Activated CD8-positive, alpha-beta memory T cell treated with anti-CD3 and anti-CD28 coated beads, Interleukin-2, amount 50 U/mL, for 24 hours (primary cell): ENCODE data around the gene CA11.
"Not testable (repeated sequence)": the region's sequence is repeated elsewhere in the genome, so short reads cannot be mapped to it uniquely, and the experiment has no call there.

Experiments
- DNase-seq: peaks from one replicate; pipeline ENCODE4 v3.0.0-alpha.2; 2020; ENCODE audit errors: extremely low read depth

CA11 gene

GRCh38 chr19:48641850-48642249, 4.1 kb downstream of the CA11 start:
- no peak for DNase-seq

- DNase-seq = no peak
Observed at GRCh38 chr19:48639483-48640375, 6.3 kb downstream of the CA11 start.

GRCh38 chr19:48638831-48639381, 7.1 kb downstream of the CA11 start:
- DNase-seq = no peak

DNA sequence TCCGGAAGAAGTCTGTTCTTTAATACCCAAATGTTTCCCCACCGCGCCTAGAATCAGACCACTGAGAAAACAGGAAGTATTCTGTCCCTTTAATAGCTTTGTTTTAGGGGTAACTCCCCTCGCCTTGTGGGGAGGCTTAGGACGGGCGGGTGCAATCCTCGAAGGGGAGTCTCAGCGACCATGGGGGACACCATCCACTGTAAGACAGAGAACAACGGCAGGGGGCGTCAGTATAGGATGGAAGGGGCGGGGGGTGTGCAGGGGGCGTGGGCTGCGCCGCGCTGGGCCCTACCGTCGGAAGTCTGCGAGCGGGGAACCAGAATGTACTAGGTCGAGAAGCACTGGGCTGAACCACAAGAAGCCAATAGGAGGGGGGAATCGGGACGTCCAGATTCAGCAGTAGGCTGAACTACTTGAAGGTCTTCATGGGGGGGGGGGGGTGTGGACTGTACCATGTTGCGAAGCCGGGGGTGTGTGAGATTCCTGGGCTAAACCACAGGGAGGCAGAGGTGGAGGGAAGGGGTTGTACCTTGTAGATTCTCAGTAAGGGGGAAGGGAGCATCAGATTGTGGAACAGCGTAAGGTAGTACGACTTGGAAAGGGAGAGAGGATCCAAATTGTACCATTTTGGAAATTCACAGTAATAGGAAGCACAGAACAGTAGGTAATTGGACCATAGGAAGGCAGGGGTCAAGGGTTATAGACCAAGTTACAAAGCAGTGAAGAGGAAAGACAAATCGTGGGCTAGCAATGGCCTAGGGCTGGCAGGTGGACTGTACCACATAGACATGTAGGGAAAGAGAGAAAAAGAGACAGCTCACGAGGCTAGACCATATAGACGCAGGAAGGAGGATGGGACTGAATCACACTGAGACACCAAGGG, 7.8 kb downstream of the CA11 start:
- DNase-seq = peak; percentile 54

- DNase-seq = peak; percentile 100
Observed at GRCh38 chr19:48637449-48637947, 8.5 kb downstream of the CA11 start.

GRCh38 chr19:48636859-48637448, 9.0 kb downstream of the CA11 start, which contains the start of gene DBP:
Gene DBP (minus strand): TSS chr19:48637379. CDS start chr19:48636994, 385 bp downstream.
- DNase-seq = no peak

DNA sequence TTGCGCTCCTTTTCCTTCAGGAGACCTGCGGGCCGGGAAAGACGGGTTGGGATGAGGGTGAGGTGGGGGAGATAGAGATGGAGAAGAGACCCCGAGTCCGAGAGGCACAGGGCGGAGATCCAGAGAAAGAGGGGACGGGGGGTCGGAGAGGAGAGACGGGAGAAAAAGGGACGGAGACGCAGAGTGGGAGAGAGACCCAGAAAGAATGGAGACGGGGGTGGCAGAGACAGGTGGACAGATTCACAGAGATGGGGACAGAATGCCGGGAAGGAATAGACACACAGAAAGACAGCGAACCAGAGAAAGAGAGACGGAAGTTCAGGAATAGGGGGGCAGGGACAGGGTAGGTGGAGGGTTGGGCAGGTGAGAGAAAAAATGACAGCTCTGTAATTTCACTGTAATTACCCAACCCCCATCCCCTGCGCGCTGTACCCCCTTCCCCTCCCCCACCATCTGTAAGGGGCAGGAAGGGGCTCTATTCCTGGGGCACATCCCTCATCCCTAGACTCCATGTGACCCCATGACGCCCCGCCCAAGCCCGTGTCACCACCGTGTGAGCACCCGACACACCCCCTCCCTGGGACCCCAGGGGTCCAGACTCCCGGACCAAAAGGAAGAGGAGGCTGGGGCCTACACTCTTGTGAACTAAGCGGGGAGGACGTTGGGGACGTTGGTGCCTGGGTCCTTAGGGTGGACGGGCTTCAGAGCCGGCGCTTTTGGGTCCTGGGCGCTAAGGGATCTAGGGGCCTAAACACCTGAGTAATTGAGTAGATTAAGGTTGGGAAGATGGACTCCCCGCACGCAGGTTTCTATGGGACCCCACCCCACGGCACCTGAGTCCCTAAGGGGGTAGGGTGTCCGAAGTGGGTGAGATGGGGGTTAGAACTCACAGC, 9.8 kb downstream of the CA11 start:
- no peak for DNase-seq

DNA sequence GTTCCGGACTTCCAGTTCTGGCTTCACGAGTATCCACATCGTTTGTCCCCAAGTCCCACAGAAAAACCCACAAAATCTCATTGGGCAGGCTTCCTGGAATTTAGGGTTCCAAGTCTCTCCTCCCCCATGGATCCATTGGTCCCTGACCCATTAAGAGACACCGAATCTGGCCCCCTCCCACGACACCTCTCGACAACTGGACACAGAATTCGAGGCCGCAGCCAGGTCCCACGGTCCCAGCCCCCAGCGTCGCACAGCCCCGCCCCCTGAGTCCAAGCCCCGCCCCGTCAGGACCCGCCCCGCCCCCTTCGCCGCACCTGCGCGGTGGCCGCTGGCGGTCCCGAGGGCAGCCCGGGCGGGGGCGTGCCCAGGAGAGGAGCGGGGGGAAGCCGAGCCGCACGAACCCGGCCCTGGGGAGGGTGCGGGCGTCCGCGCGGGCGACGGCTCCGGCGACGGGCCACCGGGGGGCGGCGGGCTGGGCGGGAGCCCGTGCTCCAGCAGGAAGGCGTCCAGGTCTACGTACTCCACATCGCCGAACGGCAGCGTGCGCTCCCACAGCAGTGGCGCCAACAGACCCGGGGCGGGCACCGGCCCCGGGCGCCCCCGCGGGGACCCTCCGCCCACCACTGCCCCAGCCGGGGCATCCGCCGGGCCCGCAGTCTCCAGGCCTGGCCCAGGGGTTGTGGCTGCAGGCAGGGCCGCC, 10.6 kb downstream of the CA11 start:
- no peak for DNase-seq

- peak; percentile 83 for DNase-seq
Observed at GRCh38 chr19:48634424-48635262, 11.3 kb downstream of the CA11 start.

GRCh38 chr19:48634036-48634342, 12.0 kb downstream of the CA11 start:
- no peak for DNase-seq

DNA sequence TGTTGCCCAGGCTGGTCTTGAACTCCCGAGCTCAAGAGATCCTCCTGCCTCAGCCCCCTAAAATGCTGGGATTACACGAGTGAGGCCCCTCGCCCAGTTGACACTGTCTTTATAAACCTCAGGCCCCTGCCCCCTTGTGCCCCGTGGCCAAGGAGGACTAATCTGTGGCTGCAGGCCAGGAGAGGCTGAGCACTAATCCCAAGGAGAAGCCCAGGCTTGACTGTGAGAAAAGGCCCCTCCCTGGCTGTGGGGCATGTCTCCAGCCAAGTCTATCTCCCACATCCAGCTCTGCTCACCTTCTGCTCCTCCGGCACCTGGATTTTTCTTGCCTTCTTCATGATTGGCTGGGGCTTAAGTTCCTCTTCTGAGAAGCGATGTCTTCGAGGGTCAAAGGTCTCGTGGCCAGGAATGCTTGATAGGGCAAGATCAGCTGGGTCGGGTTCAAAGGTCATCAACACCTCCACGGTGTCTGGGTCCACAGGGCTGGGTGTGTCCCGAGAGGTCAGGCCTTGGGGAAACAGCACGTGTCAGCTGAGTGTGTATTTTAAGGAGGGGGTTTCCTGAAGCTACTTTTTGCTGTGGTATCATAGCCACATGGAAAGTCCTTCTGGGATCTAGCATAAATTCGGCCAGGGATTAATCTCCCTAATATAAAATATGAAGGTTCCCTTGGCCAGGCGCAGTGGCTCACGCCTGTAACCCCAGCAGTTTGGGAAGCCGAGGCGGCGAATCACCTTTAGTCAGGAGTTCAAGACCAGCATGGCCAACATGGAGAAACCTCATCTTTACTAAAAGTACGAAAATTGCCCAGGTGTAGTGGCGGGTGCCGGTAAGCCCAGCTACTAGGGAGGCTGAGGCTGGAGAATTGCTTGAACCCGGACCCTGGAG, 12.6 kb downstream of the CA11 start:
- DNase-seq = no peak

DNA sequence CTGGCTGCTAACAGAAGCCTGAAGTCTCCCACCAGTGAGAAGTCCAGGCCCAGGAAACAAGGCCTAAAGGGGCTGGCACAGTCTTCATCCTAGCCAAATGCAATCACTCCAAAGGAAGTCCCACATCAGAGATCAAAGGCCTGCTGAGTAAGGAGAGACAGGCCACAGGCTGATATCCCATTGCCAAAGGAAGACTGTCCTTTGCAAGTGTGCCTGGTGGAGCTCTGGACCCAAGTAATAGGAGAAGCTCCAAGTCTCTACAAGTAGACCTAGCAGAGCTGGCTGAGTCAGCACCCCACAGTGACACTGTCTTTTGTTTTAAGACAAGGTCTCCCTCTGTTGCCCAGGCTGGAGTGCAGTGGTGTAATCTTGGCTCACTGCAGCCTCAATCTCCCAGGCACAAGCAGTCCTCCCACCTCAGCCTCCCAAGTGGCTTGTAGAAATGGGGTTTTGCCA, 13.3 kb downstream of the CA11 start:
- no peak for DNase-seq

DNA sequence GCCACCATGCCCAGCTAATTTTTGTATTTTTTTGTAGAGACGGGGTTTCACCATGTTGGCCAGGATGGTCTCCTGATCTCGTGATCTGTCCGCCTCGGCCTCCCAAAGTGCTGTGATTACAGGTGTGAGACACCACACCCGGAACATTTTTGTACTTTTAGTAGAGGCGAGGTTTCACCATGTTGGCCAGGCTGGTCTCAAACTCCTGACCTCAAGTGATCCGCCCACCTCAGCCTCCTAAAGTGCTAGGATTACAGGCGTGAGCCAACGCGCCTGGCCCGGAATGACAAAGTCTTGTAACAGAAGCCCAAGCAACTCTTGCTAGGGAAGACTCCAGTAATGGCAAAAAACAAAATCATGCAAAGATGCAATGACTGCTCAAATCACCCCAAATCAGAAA, 13.7 kb downstream of the CA11 start:
- not testable (repeated sequence) for DNase-seq

- no peak for DNase-seq
Observed at GRCh38 chr19:48631225-48631624, 14.8 kb downstream of the CA11 start.

- no peak for DNase-seq
Observed at GRCh38 chr19:48630296-48631063, 15.5 kb downstream of the CA11 start.

DNA sequence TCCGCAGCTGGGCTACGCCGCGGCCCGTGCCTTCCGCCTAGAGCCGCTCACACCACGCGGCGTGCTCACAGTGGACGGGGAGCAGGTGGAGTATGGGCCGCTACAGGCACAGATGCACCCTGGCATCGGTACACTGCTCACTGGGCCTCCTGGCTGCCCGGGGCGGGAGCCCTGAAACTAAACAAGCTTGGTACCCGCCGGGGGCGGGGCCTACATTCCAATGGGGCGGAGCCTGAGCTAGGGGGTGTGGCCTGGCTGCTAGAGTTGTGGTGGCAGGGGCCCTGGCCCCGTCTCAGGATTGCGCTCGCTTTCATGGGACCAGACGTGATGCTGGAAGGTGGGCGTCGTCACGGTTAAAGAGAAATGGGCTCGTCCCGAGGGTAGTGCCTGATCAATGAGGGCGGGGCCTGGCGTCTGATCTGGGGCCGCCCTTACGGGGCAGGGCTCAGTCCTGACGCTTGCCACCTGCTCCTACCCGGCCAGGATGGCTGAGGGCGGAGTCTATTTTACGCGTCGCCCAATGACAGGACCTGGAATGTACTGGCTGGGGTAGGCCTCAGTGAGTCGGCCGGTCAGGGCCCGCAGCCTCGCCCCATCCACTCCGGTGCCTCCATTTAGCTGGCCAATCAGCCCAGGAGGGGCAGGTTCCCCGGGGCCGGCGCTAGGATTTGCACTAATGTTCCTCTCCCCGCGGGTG, 16.2 kb downstream of the CA11 start:
- no peak for DNase-seq

DNA sequence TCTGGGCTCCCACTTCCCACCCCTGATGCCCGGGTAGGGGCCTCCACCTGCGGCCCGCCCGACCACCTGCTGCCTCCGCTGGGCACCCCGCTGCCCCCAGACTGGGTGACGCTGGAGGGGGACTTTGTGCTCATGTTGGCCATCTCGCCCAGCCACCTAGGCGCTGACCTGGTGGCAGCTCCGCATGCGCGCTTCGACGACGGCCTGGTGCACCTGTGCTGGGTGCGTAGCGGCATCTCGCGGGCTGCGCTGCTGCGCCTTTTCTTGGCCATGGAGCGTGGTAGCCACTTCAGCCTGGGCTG, 16.7 kb downstream of the CA11 start:
- DNase-seq = no peak
